Measurements from ENCODE around the gene MYO5B.
A peak's percentile ranks its signal among the peaks of the same experiment; 100 is the strongest.

DNA sequence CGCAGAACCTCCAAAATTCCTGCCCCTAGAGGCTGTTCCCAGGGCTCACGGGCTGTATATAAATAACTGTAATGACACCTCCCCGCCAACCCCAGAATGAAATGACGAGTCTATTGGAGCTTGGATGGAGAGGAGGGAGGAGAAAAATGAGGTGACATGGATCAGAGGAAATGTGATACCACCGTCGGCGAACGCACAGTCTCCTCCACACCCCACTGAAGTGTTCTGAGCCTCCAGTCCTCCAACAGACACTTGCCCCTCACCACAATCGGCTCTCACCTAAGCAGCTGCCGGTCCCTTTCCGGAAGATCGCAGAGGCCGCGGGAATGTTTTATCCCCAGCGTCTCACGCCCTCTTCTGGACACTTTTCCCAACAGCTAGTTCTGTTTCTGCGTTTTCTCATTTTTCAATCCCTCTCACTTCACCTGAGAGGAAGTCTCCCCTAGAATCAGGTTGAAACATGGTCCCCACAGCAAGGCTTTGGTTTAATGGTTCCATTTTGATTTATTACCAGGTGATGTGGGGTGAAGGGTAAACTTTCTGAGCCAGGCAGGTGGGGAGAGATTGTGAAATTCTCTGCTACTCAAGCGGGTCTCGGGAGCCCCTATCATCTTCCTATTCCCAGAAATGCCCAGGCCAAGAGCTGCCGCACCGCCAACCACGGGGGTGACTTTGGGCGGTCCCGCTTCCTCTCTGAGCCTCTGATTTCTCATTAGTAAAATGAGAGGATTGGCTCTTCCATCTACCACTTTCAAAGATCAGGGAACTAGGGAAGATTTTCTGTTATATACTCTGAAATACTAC lies 9.1 kb upstream of the MYO5B start:
- peak; percentile 59 for TF ChIP-seq CTCF (IDR thresholded peaks at IDR 0.05; ENCODE audit: low read depth, low read length, missing input control)
- no peak for TF ChIP-seq MAX (IDR thresholded peaks at IDR 0.05)
- TF ChIP-seq REST (IDR thresholded peaks at IDR 0.05): no peak
- no peak for TF ChIP-seq GABPA (IDR thresholded peaks at IDR 0.05 in 1 of 2, conservative IDR thresholded peaks at IDR 0.05 in 1 of 2)
- TF ChIP-seq YY1 (IDR thresholded peaks at IDR 0.05): no peak
- TF ChIP-seq HNF4A (conservative IDR thresholded peaks at IDR 0.05): no peak
- peak; percentile 91 to 93 for TF ChIP-seq RAD21 (IDR thresholded peaks at IDR 0.05)
- TF ChIP-seq TAF1 (conservative IDR thresholded peaks at IDR 0.05): no peak
- TF ChIP-seq, protein P1, sequence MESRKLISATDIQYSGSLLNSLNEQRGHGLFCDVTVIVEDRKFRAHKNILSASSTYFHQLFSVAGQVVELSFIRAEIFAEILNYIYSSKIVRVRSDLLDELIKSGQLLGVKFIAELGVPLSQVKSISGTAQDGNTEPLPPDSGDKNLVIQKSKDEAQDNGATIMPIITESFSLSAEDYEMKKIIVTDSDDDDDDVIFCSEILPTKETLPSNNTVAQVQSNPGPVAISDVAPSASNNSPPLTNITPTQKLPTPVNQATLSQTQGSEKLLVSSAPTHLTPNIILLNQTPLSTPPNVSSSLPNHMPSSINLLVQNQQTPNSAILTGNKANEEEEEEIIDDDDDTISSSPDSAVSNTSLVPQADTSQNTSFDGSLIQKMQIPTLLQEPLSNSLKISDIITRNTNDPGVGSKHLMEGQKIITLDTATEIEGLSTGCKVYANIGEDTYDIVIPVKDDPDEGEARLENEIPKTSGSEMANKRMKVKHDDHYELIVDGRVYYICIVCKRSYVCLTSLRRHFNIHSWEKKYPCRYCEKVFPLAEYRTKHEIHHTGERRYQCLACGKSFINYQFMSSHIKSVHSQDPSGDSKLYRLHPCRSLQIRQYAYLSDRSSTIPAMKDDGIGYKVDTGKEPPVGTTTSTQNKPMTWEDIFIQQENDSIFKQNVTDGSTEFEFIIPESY (IDR thresholded peaks at IDR 0.05): no peak
- no peak for TF ChIP-seq NR2F2 (IDR thresholded peaks at IDR 0.05)

Data from liver (tissue), 3 donors.